Germinal center (tissue), 1 donor: Measurements from ENCODE around the gene F9.

Source experiments
- DNase-seq: peaks from one replicate; pipeline ENCODE4 v3.0.0; 2012; ENCODE audit warnings: mixed read lengths, low spot score

F9 gene

DNA sequence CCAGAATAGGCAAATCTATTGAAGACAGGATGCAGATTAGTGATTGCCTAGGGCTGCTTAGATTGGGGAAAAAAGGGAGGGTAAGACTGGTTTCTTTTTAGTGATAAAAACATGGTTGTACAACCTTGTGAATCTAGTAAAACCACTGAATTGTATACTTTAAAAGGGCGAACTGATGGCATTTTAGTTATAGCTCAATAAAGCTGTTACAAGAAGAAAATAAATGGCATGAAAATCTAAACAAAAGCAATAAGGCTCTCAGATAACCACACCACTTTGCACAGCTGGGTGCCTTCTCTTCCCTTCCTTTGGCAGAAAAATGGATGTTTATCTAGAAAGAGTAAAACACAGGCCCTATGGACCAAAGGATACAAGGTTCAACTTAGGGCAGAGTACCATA lies 69.6 kb downstream of the F9 start:
- no peak for DNase-seq
